Keratinocyte (primary cell): ENCODE measurements around the gene ID1. TPM values are rescaled to one million over a fixed set of nuclear protein-coding genes. Genes with fewer than 3 reads are reported as not detected.

Experiments
- DNase-seq: peaks from one replicate; pipeline ENCODE4 v3.0.0-alpha.2; 2011; ENCODE audit warnings: low read depth, missing footprints, low spot score
- FAIRE-seq: peaks from 2 replicates; lab custom pipeline; 2011; peaks lifted over from hg19 to GRCh38; lab: Jason Lieb, UNC
- H2AFZ ChIP-seq: 2 replicates; pipeline ENCODE4 v1.6.0; 2012; ENCODE audit warnings: low read length, control low read depth, inconsistent platforms; ENCODE audit not compliant: control insufficient read depth
- H3K27ac ChIP-seq: 2 replicates; pipeline ENCODE4 v1.5.1; 2011; ENCODE audit warnings: low read length; ENCODE audit not compliant: control insufficient read depth, insufficient read depth
- H3K27me3 ChIP-seq: 3 replicates; pipeline ENCODE4 v1.6.0; 2011; ENCODE audit warnings: low read length; ENCODE audit not compliant: control insufficient read depth, insufficient read depth; ENCODE audit errors: extremely low read depth
- H3K36me3 ChIP-seq, 2 experiments: 2 replicates in 1 of 2; 3 replicates in 1 of 2; pipeline ENCODE4 v1.5.1; 2011; ENCODE audit warnings: low read length in 2 of 2, mild to moderate bottlenecking in 1 of 2; ENCODE audit not compliant: control insufficient read depth in 2 of 2, insufficient read depth in 2 of 2; ENCODE audit errors: extremely low read depth in 1 of 2
- H3K4me1 ChIP-seq: 3 replicates; pipeline ENCODE4 v1.5.1; 2011; ENCODE audit warnings: low read length; ENCODE audit not compliant: control insufficient read depth, insufficient read depth; ENCODE audit errors: extremely low read depth
- H3K4me2 ChIP-seq: 3 replicates; pipeline ENCODE4 v1.6.0; 2011; ENCODE audit warnings: low read depth, low read length; ENCODE audit not compliant: control insufficient read depth, insufficient read depth; ENCODE audit errors: extremely low read depth
- H3K4me3 ChIP-seq, 3 experiments: fragments of 200-600 bp in 1 of 3; sonication (generic) in 1 of 3; 2 replicates in 2 of 3; 3 replicates in 1 of 3; pipeline ENCODE4 v1.5.1; 2011 to 2016; ENCODE audit warnings: low read length in 3 of 3, mild to moderate bottlenecking in 3 of 3, control low read depth in 2 of 3, inconsistent platforms in 1 of 3, low read depth in 1 of 3, mixed read lengths in 1 of 3, mixed run types in 1 of 3, moderate library complexity in 1 of 3; ENCODE audit not compliant: control insufficient read depth in 2 of 3, insufficient read depth in 2 of 3; ENCODE audit errors: extremely low read depth in 1 of 3
- H3K79me2 ChIP-seq: 2 replicates; pipeline ENCODE4 v1.6.0; 2012; ENCODE audit warnings: low read length; ENCODE audit not compliant: control insufficient read depth, insufficient read depth
- H3K9ac ChIP-seq: 3 replicates; pipeline ENCODE4 v1.6.0; 2011; ENCODE audit warnings: low read length; ENCODE audit not compliant: control insufficient read depth, insufficient read depth; ENCODE audit errors: extremely low read depth
- H3K9me1 ChIP-seq: 3 replicates; pipeline ENCODE4 v1.6.0; 2011; ENCODE audit warnings: low read length; ENCODE audit not compliant: control insufficient read depth, insufficient read depth; ENCODE audit errors: extremely low read depth
- H3K9me3 ChIP-seq: 2 replicates; pipeline ENCODE4 v1.5.1; 2012; ENCODE audit warnings: low read depth, low read length; ENCODE audit not compliant: control insufficient read depth
- H4K20me1 ChIP-seq: 3 replicates; pipeline ENCODE4 v1.6.0; 2011; ENCODE audit warnings: low read length; ENCODE audit not compliant: control insufficient read depth, insufficient read depth; ENCODE audit errors: extremely low read depth
- CTCF ChIP-seq, 3 experiments: IDR thresholded peaks in 1 of 3; conservative IDR thresholded peaks in 1 of 3; optimal IDR thresholded peaks in 1 of 3; 2 replicates in 2 of 3; 3 replicates in 1 of 3; pipeline versions ENCODE3 to v1.5.1; 2011; ENCODE audit warnings: low read length in 3 of 3, mild to moderate bottlenecking in 3 of 3, moderate library complexity in 2 of 3, control low read depth in 1 of 3, inconsistent platforms in 1 of 3; ENCODE audit not compliant: insufficient read depth in 2 of 3; ENCODE audit errors: extremely low read depth in 1 of 3
- EZH2 ChIP-seq: IDR thresholded peaks from one replicate; pipeline ENCODE4 v1.6.1; 2012; ENCODE audit warnings: inconsistent platforms, mild to moderate bottlenecking, low read length, moderate library complexity
- dilution Hi-C: fragments of 300-500 bp; cut with MboI; formaldehyde crosslinking; loops from one replicate; pipeline ENCODE4 v1.7.0; 2020; ENCODE audit warnings: low sequenced_read_pairs; ENCODE audit not compliant: extremely low pct_ligation_motif_present
- polyA plus RNA-seq, 5 experiments: library from polyadenylated mRNA; depleted of rRNA in 3 of 5; stranded (reverse) in 3 of 5; stranded (forward) in 1 of 5; unstranded in 1 of 5; fragments of >200 nt; gene quantifications; 1 replicate in 1 of 5; 2 replicates in 3 of 5; 3 replicates in 1 of 5; pipeline versions ENCODE4 v1.2.1 to v1.2.3, GENCODE V29; 2011 to 2012; ENCODE audit warnings: missing spikeins in 2 of 5, low read depth in 1 of 5, low replicate concordance in 1 of 5

ID1 gene
- polyA plus RNA-seq, 1 donor (not counting 4 experiments of a cell fraction or from before 2014, with no cell fraction given) = 24.4 TPM

- no peaks in the 10 kb centered on the region for H3K9me1 ChIP-seq
- dilution Hi-C loops = no loop called here
- H3K4me1 ChIP-seq = peaks cover 62% of the 10 kb centered on the region
- H3K9me3 ChIP-seq = no peaks in the 10 kb centered on the region
- FAIRE-seq (peak; percentile 92), DNase-seq (no peak)
- peak overlapping the region; percentile 74 for H3K9ac ChIP-seq
- H4K20me1 ChIP-seq = peaks cover under 1% of the 10 kb centered on the region
- H3K4me3 ChIP-seq = no peak overlapping the region
- H3K36me3 ChIP-seq = peaks cover 16 to 29% of the 10 kb centered on the region in 2 experiments
- no peaks in the 10 kb centered on the region for H3K79me2 ChIP-seq
- no peaks in the 10 kb centered on the region for H3K27me3 ChIP-seq
- H2AFZ ChIP-seq = no peak overlapping the region
- TF ChIP-seq CTCF (optimal IDR thresholded peaks at IDR 0.05 in 1 of 3, IDR thresholded peaks at IDR 0.05 in 1 of 3, conservative IDR thresholded peaks at IDR 0.05 in 1 of 3; ENCODE audit: extremely low read depth in 1 of 3, insufficient read depth in 2 of 3, low read length in 3 of 3) (no peak), EZH2 (no peak)
- peak overlapping the region; percentile 54 for H3K4me2 ChIP-seq
- peak overlapping the region; percentile 97 for H3K27ac ChIP-seq
Measured at GRCh38 chr20:31562241-31562640, 42.8 kb upstream of the ID1 start.

- DNase-seq = no peak
- no peak for FAIRE-seq
- Histone ChIP-seq H3K9me3 (no peaks in the 10 kb centered on the region), H3K4me1 (peaks cover 78% of the 10 kb centered on the region), H4K20me1 (no peaks in the 10 kb centered on the region), H3K9me1 (no peaks in the 10 kb centered on the region), H3K27ac (no peak overlapping the region), H3K4me2 (no peak overlapping the region), H3K9ac (no peak overlapping the region), H2AFZ (no peak overlapping the region), H3K79me2 (no peaks in the 10 kb centered on the region), H3K4me3 (no peak overlapping the region), H3K36me3 (peaks cover 12 to 33% of the 10 kb centered on the region in 2 experiments), H3K27me3 (no peaks in the 10 kb centered on the region)
- TF ChIP-seq CTCF (optimal IDR thresholded peaks at IDR 0.05 in 1 of 3, IDR thresholded peaks at IDR 0.05 in 1 of 3, conservative IDR thresholded peaks at IDR 0.05 in 1 of 3; ENCODE audit: extremely low read depth in 1 of 3, insufficient read depth in 2 of 3, low read length in 3 of 3) (no peak), EZH2 (no peak)
- dilution Hi-C loops = no loop called here
Measured at GRCh38 chr20:31564284-31564683, 40.8 kb upstream of the ID1 start.
